ENCODE results near the gene ZBTB47. TPM values are rescaled to one million over a fixed set of nuclear protein-coding genes. Genes with fewer than 3 reads are reported as not detected.

Gene ZBTB47
- total and polyA plus RNA-seq, 2 experiments from 2014 or later = 5.2 to 72.8 TPM

DNA sequence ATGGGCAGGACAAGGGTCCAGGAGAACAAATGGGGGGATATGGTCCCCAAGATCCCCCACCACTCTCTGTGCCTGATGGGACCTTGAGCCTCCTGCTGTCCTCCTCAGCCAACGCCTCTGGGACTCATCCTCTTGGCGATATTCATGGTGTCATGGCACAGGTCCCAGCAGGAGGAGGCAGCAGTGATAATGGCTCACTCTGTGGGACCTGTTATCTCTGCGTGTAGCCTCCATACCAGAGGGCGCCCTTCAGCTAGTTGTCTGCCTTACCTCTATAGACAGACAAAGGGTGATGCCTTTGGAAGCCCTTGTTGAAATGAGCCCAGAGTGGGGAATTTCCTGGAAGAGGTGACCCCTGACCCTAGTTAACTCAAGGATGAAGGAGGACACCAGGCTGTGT is 7.4 kb downstream of the ZBTB47 start:
- DNase-seq = no peak
- peaks cover 14% of the 10 kb centered on the region for H3K4me1 ChIP-seq (ENCODE audit: insufficient read depth)
- H3K4me3 ChIP-seq = no peak overlapping the region
- no peaks in the 10 kb centered on the region; the same call in 1 of the 2 replicates for H3K36me3 ChIP-seq (ENCODE audit: low read depth)
- TF ChIP-seq EZH2 (IDR thresholded peaks at IDR 0.05; ENCODE audit: insufficient read depth, poor library complexity, severe bottlenecking) (no peak), EZH2phosphoT487 (IDR thresholded peaks at IDR 0.05; ENCODE audit: insufficient read depth, low read depth) (no peak)
- in situ Hi-C loops (cut with MboI) = no loop called here
- no peak overlapping the region for H3K27ac ChIP-seq
- no peaks in the 10 kb centered on the region for H3K27me3 ChIP-seq (replicated peaks; ENCODE audit: insufficient read depth)
- H3K9me3 ChIP-seq (ENCODE audit: low read depth) = no peaks in the 10 kb centered on the region
- H3K79me2 ChIP-seq (ENCODE audit: insufficient read depth) = peaks cover 21% of the 10 kb centered on the region
- no peaks in the 10 kb centered on the region for H4K20me1 ChIP-seq (ENCODE audit: insufficient read depth)
- 62 to 63% methylated on average over 4 of the region's 4 CpGs for WGBS, 2 experiments (ENCODE audit: low coverage in 1 of 2, low lambda C conversion rate in 2 of 2, missing lambda C conversion rate in 2 of 2)
- H3K9ac ChIP-seq = no peak overlapping the region
- H3K4me2 ChIP-seq (ENCODE audit: unreplicated experiment) = no peak overlapping the region
- H3K9me2 ChIP-seq (ENCODE audit: insufficient read depth) = no peaks in the 10 kb centered on the region
- H2AFZ ChIP-seq = no peak overlapping the region
- H3F3A ChIP-seq (ENCODE audit: insufficient read depth) = no peaks in the 10 kb centered on the region

DNA sequence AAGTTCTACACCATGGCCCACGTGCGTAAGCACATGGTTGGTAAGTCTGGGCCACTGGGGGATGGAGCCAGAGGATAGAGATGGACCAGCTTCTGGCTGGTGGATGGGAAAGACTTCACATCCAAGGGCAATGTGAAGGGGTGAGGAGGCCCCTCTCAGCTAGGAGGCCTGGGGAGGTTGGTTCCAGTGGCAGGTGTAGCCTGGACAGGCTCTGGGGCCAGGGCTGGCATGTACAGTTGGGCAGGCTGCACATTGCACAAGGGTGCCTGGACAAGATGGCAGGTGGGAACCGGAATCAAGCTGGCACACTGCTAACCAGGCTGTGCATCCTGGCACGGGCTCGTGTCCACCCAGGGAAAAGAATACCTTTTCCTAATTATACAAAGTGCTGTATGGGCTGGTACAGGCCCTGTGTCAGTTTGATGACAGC is 8.1 kb downstream of the ZBTB47 start:
- no peaks in the 10 kb centered on the region for H3K9me2 ChIP-seq (ENCODE audit: insufficient read depth)
- H3K4me2 ChIP-seq (ENCODE audit: unreplicated experiment) = no peak overlapping the region
- H2AFZ ChIP-seq = no peak overlapping the region
- H3K9ac ChIP-seq = no peak overlapping the region
- no peak overlapping the region for H3K4me3 ChIP-seq
- no peaks in the 10 kb centered on the region; the same call in 1 of the 2 replicates for H3K36me3 ChIP-seq (ENCODE audit: low read depth)
- no peak for TF ChIP-seq EZH2phosphoT487 (IDR thresholded peaks at IDR 0.05; ENCODE audit: insufficient read depth, low read depth)
- no peak for TF ChIP-seq EZH2 (IDR thresholded peaks at IDR 0.05; ENCODE audit: insufficient read depth, poor library complexity, severe bottlenecking)
- in situ Hi-C loops (cut with MboI) = no loop called here
- H3K4me1 ChIP-seq (ENCODE audit: insufficient read depth) = peaks cover 8% of the 10 kb centered on the region; the same call in 1 of the 2 replicates
- no peak overlapping the region for H3K27ac ChIP-seq
- H3K79me2 ChIP-seq (ENCODE audit: insufficient read depth) = peaks cover 14% of the 10 kb centered on the region
- no peaks in the 10 kb centered on the region for H3K9me3 ChIP-seq (ENCODE audit: low read depth)
- H3K27me3 ChIP-seq (replicated peaks; ENCODE audit: insufficient read depth) = no peaks in the 10 kb centered on the region
- no peak for DNase-seq
- H4K20me1 ChIP-seq (ENCODE audit: insufficient read depth) = no peaks in the 10 kb centered on the region
- 97 to 99% methylated on average over 5 of the region's 5 CpGs for WGBS, 2 experiments (ENCODE audit: low coverage in 1 of 2, low lambda C conversion rate in 2 of 2, missing lambda C conversion rate in 2 of 2)
- H3F3A ChIP-seq (ENCODE audit: insufficient read depth) = no peaks in the 10 kb centered on the region

DNA sequence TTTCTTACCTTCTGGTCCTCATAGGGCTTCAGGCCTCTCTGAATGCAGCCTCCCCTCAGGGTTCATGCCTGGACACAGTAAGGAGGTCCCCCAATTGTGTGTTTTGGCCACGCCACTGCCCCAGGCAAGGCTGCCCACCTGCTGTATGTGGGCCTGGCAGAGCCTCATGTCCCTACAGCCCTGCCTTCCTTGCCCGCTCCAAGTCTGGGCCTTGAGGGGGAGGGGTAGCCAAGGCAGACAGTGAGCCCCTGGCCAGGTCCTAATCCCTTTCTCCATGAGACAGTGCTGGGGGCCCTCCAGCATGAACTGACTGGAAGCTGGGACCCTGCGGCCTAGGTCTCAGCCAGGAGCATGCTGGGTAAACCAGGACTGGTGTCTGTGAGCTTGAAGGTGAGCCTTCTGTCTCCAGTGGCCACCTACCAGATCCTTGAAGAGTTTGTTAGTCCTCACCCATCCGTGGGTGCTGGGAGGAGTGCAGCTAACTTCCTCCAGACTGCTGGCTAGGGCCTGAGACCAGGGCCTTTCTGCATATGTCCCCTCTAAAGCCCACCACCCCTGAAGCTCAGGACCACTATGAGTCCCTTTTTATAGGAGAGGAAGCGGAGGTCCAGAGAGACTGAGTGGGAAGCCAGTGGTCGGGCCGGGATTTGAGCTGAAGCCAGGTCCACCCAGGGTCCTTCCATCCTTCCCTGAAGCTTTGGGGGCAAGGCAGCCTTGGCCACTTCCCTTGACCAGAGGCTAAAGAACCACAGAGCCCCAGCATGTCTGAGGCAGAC is 8.7 kb downstream of the ZBTB47 start:
- 70 to 76% methylated on average over 7 of the region's 7 CpGs for WGBS, 2 experiments (ENCODE audit: low coverage in 1 of 2, low lambda C conversion rate in 2 of 2, missing lambda C conversion rate in 2 of 2)
- Histone ChIP-seq H3K4me3 (no peak overlapping the region), H4K20me1 (ENCODE audit: insufficient read depth) (no peaks in the 10 kb centered on the region), H3K9ac (no peak overlapping the region), H3K27me3 (replicated peaks; ENCODE audit: insufficient read depth) (no peaks in the 10 kb centered on the region), H3K4me2 (ENCODE audit: unreplicated experiment) (no peak overlapping the region), H3K9me3 (ENCODE audit: low read depth) (no peaks in the 10 kb centered on the region), H3K36me3 (ENCODE audit: low read depth) (no peaks in the 10 kb centered on the region; the same call in 1 of the 2 replicates), H3K79me2 (ENCODE audit: insufficient read depth) (peaks cover 8% of the 10 kb centered on the region; the same call in 1 of the 2 replicates), H3K4me1 (ENCODE audit: insufficient read depth) (peaks cover 8% of the 10 kb centered on the region; the same call in 1 of the 2 replicates), H3K9me2 (ENCODE audit: insufficient read depth) (no peaks in the 10 kb centered on the region), H3K27ac (no peak overlapping the region), H2AFZ (no peak overlapping the region), H3F3A (ENCODE audit: insufficient read depth) (no peaks in the 10 kb centered on the region)
- TF ChIP-seq EZH2 (IDR thresholded peaks at IDR 0.05; ENCODE audit: insufficient read depth, poor library complexity, severe bottlenecking) (no peak), EZH2phosphoT487 (IDR thresholded peaks at IDR 0.05; ENCODE audit: insufficient read depth, low read depth) (no peak)
- DNase-seq = no peak
- in situ Hi-C loops (cut with MboI) = no loop called here

DNA sequence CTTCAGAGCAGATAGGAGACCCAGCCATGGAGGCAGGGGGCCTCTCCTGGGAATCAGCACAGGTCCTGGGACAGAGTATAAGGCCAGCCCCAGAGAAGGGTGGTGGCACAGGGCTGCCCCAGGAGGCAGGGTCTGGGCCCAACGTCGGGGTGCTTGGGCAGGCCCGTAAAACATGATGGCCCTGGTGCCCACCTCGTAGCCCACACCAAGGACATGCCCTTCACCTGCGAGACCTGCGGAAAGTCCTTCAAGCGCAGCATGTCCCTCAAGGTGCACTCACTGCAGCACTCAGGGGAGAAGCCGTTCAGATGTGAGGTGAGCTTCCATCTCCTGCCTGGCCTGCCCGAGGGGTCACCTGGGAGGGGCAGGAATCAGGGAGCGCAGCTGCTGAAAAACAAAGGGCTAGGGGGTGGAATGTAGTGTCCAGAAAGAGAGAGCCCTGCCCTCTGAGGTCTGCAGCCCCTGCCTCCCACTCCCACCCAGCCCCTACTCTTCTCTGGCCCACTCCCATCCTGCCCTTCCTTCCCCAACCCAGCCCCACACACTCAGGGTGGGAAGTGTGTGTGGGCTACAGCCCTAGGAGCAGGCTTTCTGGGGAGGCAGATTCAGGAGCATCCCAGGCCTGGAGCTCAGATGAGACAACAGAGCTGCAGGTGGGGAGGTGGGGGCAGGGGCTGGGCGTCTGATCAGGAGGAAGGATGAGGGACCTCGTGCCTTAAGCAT is 9.5 kb downstream of the ZBTB47 start:
- Histone ChIP-seq H3K79me2 (ENCODE audit: insufficient read depth) (0 out of 2 replicates have a peak, but pooled peaks cover under 1% of the 10 kb centered on the region), H3K9me3 (ENCODE audit: low read depth) (no peaks in the 10 kb centered on the region), H3F3A (ENCODE audit: insufficient read depth) (no peaks in the 10 kb centered on the region), H3K4me1 (ENCODE audit: insufficient read depth) (peaks cover 8% of the 10 kb centered on the region; the same call in 1 of the 2 replicates), H3K4me3 (no peak overlapping the region), H4K20me1 (ENCODE audit: insufficient read depth) (no peaks in the 10 kb centered on the region), H3K27ac (no peak overlapping the region), H3K36me3 (ENCODE audit: low read depth) (no peaks in the 10 kb centered on the region; the same call in 1 of the 2 replicates), H3K4me2 (ENCODE audit: unreplicated experiment) (no peak overlapping the region), H3K27me3 (replicated peaks; ENCODE audit: insufficient read depth) (no peaks in the 10 kb centered on the region), H2AFZ (no peak overlapping the region), H3K9ac (no peak overlapping the region), H3K9me2 (ENCODE audit: insufficient read depth) (no peaks in the 10 kb centered on the region)
- in situ Hi-C loops (cut with MboI) = no loop called here
- TF ChIP-seq EZH2 (IDR thresholded peaks at IDR 0.05; ENCODE audit: insufficient read depth, poor library complexity, severe bottlenecking) = no peak
- no peak for DNase-seq
- WGBS, 2 experiments (ENCODE audit: low coverage in 1 of 2, low lambda C conversion rate in 2 of 2, missing lambda C conversion rate in 2 of 2) = 90 to 92% methylated on average over 11 to 12 of the region's 12 CpGs

All from GM23248 (cell line).